ENCODE data around the gene EMCN. TPM values are rescaled to one million over a fixed set of nuclear protein-coding genes. Genes with fewer than 3 reads are reported as not detected.

EMCN gene
- total RNA-seq, 1 donor from 2014 or later, result not detected

DNA sequence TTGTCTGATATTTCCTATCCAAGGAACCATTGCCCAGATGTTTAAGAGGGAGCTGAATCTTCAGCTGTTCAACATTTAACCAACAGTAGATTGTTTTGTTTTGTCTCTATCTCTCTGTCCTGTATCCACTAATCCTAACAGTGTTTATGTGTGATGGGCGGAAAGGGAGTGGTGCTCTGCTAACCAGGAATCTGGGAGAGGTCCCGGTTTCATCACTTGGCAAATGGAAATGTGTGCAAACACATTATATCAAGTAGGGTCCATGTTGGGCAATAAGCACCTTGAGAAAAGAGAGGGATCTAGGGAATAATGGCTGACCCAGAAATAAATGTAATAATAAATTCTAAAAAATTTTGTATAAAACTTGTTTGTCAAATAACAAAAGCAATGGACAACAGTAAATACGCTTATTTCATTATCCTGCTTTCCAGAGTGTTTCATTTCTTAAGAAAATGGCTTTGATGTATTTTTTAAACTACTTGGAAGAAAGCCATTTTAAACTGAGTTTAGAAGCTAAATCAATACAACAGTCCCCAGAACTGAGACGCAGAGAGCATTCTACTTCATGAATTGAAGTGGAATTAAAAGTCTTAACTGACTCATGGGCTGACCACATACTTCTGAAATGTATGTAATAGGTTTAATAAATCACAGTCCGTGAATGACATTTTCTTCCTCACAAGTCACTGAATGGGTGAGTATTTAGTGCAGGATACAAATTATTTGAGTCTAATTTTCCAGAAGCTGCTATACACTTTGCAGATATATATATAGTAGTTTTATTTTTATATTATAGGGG, 55.8 kb downstream of the EMCN start:
- DNase-seq (ENCODE audit: low spot score), result no peak
- H4K20me1 ChIP-seq (ENCODE audit: low read depth), result no peaks in the 10 kb centered on the region
- no peak overlapping the region for H3K4me2 ChIP-seq
- no peak overlapping the region for H3K4me3 ChIP-seq
- no peak overlapping the region for H3K27ac Mint-ChIP-seq
- H3K36me3 ChIP-seq, result no peaks in the 10 kb centered on the region
- no peak overlapping the region for H2AFZ ChIP-seq (replicated peaks)
- H3K4me3 Mint-ChIP-seq, result no peak overlapping the region
- no peaks in the 10 kb centered on the region for H3K9me3 Mint-ChIP-seq
- H3K4me1 ChIP-seq, result no peaks in the 10 kb centered on the region
- H3K79me2 ChIP-seq (ENCODE audit: low read depth), result no peaks in the 10 kb centered on the region
- no peak overlapping the region for H3K27ac ChIP-seq
- H3K9ac ChIP-seq, result no peak overlapping the region
- no peaks in the 10 kb centered on the region for H3K9me3 ChIP-seq (ENCODE audit: low read depth)
- TF ChIP-seq EZH2phosphoT487 (IDR thresholded peaks at IDR 0.05), result no peak
- no peak for TF ChIP-seq CTCF (IDR thresholded peaks at IDR 0.05)
- TF ChIP-seq EZH2 (IDR thresholded peaks at IDR 0.05), result no peak
- H3K27me3 ChIP-seq, result no peaks in the 10 kb centered on the region
- no peaks in the 10 kb centered on the region for H3F3A ChIP-seq (ENCODE audit: low read depth)
- H3K36me3 Mint-ChIP-seq, result no peaks in the 10 kb centered on the region
- no peaks in the 10 kb centered on the region for H3K27me3 Mint-ChIP-seq (ENCODE audit: insufficient read depth, low read depth)
- no peaks in the 10 kb centered on the region for H3K4me1 Mint-ChIP-seq

DNA sequence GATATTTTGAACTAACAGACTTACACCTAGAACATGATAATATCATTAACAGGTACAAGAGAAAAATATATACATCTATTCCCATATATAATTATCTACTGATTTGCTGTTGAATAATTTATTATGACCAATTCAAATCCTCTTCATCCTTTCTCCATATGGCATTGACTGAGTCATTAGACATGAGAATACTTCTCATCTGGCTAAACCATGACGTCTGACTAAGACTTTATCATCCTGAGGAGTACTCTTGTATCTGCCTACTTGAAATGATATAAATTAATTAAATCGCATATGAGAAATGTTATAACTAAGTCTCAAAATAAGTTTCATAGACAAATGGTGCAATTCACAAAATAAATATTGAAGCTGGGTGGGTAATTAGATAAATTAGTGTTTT, 67.4 kb downstream of the EMCN start:
- Mint-ChIP-seq H3K27me3 (ENCODE audit: insufficient read depth, low read depth) (peaks cover 4% of the 10 kb centered on the region), H3K27ac (no peak overlapping the region), H3K4me1 (no peaks in the 10 kb centered on the region), H3K9me3 (no peaks in the 10 kb centered on the region), H3K36me3 (no peaks in the 10 kb centered on the region), H3K4me3 (no peak overlapping the region)
- DNase-seq (ENCODE audit: low spot score), result no peak
- Histone ChIP-seq H3K9me3 (ENCODE audit: low read depth) (no peaks in the 10 kb centered on the region), H3K79me2 (ENCODE audit: low read depth) (no peaks in the 10 kb centered on the region), H3K4me2 (no peak overlapping the region), H3K4me3 (no peak overlapping the region), H3K9ac (no peak overlapping the region), H2AFZ (replicated peaks) (no peak overlapping the region), H3K27me3 (no peaks in the 10 kb centered on the region), H3F3A (ENCODE audit: low read depth) (no peaks in the 10 kb centered on the region), H4K20me1 (ENCODE audit: low read depth) (no peaks in the 10 kb centered on the region), H3K4me1 (no peaks in the 10 kb centered on the region), H3K36me3 (no peaks in the 10 kb centered on the region), H3K27ac (no peak overlapping the region)
- TF ChIP-seq EZH2 (IDR thresholded peaks at IDR 0.05), result no peak
- TF ChIP-seq CTCF (IDR thresholded peaks at IDR 0.05), result no peak
- no peak for TF ChIP-seq EZH2phosphoT487 (IDR thresholded peaks at IDR 0.05)

DNA sequence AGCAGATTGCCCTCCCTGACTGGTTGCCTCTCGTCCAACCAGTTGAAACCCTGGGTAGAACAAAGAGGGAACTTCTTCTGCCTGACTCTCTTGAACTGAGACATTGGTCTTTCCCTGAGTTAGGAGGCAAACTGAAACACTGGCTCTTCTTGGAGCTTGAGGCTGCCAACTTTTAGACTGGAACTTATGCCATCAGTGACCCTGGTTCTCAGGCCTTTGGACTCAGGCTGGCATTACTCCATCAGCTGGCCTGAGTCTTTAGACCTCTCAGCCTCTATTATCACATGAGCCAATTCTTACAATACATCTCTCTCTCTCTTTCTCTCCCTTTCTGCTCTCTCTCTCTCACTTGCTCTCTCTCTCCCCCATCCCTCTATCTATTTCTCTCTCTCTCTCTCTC, 86.4 kb downstream of the EMCN start:
- no peak overlapping the region for H3K4me3 ChIP-seq
- no peak overlapping the region for H3K9ac ChIP-seq
- Mint-ChIP-seq H3K27ac (no peak overlapping the region), H3K4me1 (no peaks in the 10 kb centered on the region), H3K27me3 (ENCODE audit: insufficient read depth, low read depth) (no peaks in the 10 kb centered on the region), H3K36me3 (no peaks in the 10 kb centered on the region), H3K4me3 (no peak overlapping the region), H3K9me3 (peaks cover 5% of the 10 kb centered on the region)
- DNase-seq (ENCODE audit: low spot score), result no peak
- no peaks in the 10 kb centered on the region for H4K20me1 ChIP-seq (ENCODE audit: low read depth)
- H3K27ac ChIP-seq, result no peak overlapping the region
- H3F3A ChIP-seq (ENCODE audit: low read depth), result no peaks in the 10 kb centered on the region
- H2AFZ ChIP-seq (replicated peaks), result no peak overlapping the region
- no peaks in the 10 kb centered on the region for H3K36me3 ChIP-seq
- no peak overlapping the region for H3K4me2 ChIP-seq
- H3K79me2 ChIP-seq (ENCODE audit: low read depth), result no peaks in the 10 kb centered on the region
- no peaks in the 10 kb centered on the region for H3K9me3 ChIP-seq (ENCODE audit: low read depth)
- TF ChIP-seq EZH2phosphoT487 (IDR thresholded peaks at IDR 0.05) (no peak), CTCF (IDR thresholded peaks at IDR 0.05) (no peak), EZH2 (IDR thresholded peaks at IDR 0.05) (no peak)
- H3K27me3 ChIP-seq, result no peaks in the 10 kb centered on the region
- no peaks in the 10 kb centered on the region for H3K4me1 ChIP-seq

All from neural progenitor cell (in vitro differentiated cells).